Choroid plexus epithelial cell (primary cell): ENCODE results near the gene ADAMTS10.

Experiments
- DNase-seq: peaks from one replicate; pipeline ENCODE4 v3.0.0-alpha.2; 2010; ENCODE audit warnings: low read depth
- H3K4me3 ChIP-seq: 2 replicates; pipeline ENCODE4 v1.5.1; 2011; ENCODE audit warnings: low read depth, mild to moderate bottlenecking, control low read depth, low read length, moderate library complexity
- CTCF ChIP-seq: conservative IDR thresholded peaks from 2 replicates; pipeline ENCODE4 v1.5.1; 2011; ENCODE audit warnings: low read depth, mild to moderate bottlenecking, control low read depth, inconsistent platforms, low read length, moderate library complexity

The ADAMTS10 gene

GRCh38 chr19:8610041-8610935 lies at the start of gene ADAMTS10:
Gene ADAMTS10 (minus strand): TSS chr19:8610715. CDS start chr19:8605710, 5,005 bp downstream.
- H3K4me3 ChIP-seq = peak within 1 kb of the TSS; percentile 85
- DNase-seq = peak; percentile 52
- no peak for TF ChIP-seq CTCF

- no peak for DNase-seq
- no peak overlapping the region for H3K4me3 ChIP-seq
- TF ChIP-seq CTCF = no peak
Observed at GRCh38 chr19:8659905-8660304, 49.4 kb upstream of the ADAMTS10 start.

- H3K4me3 ChIP-seq = no peak overlapping the region
Observed at GRCh38 chr19:8657869-8658268, 47.4 kb upstream of the ADAMTS10 start.

GRCh38 chr19:8655340-8655709 lies 44.8 kb upstream of the ADAMTS10 start:
- no peak for TF ChIP-seq CTCF
- no peak for DNase-seq
- no peak overlapping the region for H3K4me3 ChIP-seq

More at GRCh38 chr19:8657869-8658268, 47.4 kb upstream of the ADAMTS10 start:
- no peak for DNase-seq
- TF ChIP-seq CTCF = no peak

GRCh38 chr19:8654591-8655339 lies 44.2 kb upstream of the ADAMTS10 start:
- H3K4me3 ChIP-seq = no peak overlapping the region

GRCh38 chr19:8648240-8648639 lies 37.7 kb upstream of the ADAMTS10 start:
- no peak overlapping the region for H3K4me3 ChIP-seq
- DNase-seq = peak; percentile 36
- no peak for TF ChIP-seq CTCF

More at GRCh38 chr19:8654591-8655339, 44.2 kb upstream of the ADAMTS10 start:
- peak; percentile 94 for TF ChIP-seq CTCF
- DNase-seq = peak; percentile 62
